Measurements from ENCODE around the gene MIA2. TPM values are rescaled to one million over a fixed set of nuclear protein-coding genes. Genes with fewer than 3 reads are reported as not detected.
"Not testable (repeated sequence)": the region's sequence is repeated elsewhere in the genome, so short reads cannot be mapped to it uniquely, and the experiment has no call there.

The MIA2 gene
- total and polyA plus RNA-seq, 3 experiments from 2014 or later, result 19.5 to 27.8 (median 21.0) TPM

DNA sequence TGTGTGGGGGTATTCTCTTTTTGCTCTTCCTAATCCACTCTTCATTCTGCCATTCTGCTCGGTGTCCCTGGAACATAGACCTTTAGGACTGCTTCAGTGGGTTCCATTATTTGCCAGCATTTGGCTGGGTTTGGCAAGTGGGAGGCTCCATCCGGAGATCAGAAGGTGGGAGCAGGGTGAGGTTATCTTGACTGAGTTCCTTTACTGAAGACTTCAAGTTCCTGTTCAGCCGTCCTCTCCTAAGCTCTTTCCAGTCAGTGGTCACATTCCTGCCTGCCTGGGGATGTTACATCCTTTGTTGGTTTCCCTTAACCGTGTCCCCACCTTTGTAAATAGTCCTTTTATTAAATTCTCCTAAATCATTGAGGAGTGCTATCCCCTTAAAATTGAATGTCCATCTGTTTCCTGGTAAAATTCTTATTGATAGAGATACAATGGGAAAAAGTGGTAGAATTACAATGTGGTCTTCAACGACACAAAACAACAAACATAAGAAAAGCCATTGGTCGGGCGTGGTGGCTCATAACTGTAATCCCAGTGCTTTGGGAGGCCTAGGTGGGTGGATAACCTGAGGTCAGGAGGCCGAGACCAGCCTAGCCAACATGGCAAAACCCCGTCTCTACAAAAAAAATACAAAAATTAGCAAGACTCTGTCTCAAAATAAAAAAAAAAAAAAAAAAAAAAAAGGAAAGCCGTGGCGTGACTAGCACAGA lies 5.0 kb upstream of the MIA2 start:
- Histone ChIP-seq H3K27me3 (ENCODE audit: insufficient read depth, low read length, poor library complexity, severe bottlenecking) (no peaks in the 10 kb centered on the region), H3K9me3 (ENCODE audit: low read length) (no peaks in the 10 kb centered on the region), H3K4me3 (ENCODE audit: low read length) (no peak overlapping the region), H3K4me1 (ENCODE audit: insufficient read depth, low read length) (peaks cover 23% of the 10 kb centered on the region), H3K27ac (ENCODE audit: low read depth, low read length) (peak overlapping the region; percentile 18), H3K36me3 (ENCODE audit: insufficient read depth, low read length) (no peaks in the 10 kb centered on the region)
- no peaks in the 10 kb centered on the region for H3K27me3 Mint-ChIP-seq
- no peak for DNase-seq
- no peaks in the 10 kb centered on the region for H3K36me3 Mint-ChIP-seq
- peak overlapping the region; percentile 8 to 65 (median 47) for H3K4me3 Mint-ChIP-seq
- H3K27ac Mint-ChIP-seq, result peak overlapping the region; percentile 77 to 98 (median 92)
- H3K4me1 Mint-ChIP-seq, result peaks cover 40 to 47% (median 47%) of the 10 kb centered on the region in 3 donors
- ChIA-PET POLR2A (interaction anchor here (0.8 to 3.6 kb wide), 4 partner anchors 38 to 203 kb away, joined by 6 to 18 read pairs (median 10); partner anchors contain the start of genes FBXO33, PNN and TRAPPC6B), CTCF (interaction anchor here (0.7 to 2.0 kb wide), 3 partner anchors 40 to 203 kb away, joined by 3 to 6 read pairs (median 5); no protein-coding TSS in a partner anchor)
- H3K9me3 Mint-ChIP-seq, result no peaks in the 10 kb centered on the region

DNA sequence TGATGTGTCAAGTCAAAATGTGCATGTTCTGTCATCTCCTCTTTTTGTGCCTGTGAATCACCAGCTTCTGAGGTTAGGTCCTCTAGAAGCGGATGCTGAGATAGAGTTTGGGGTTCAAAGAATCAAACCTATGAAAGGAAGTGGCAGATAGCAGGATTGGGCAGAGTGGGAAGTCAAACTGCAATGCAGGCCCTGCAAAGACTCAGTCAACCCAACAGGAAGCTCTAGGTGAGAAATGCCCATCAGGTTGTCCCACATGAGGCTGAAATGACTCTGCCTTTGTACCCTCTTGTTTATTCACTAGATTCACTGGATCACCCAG lies 4.5 kb upstream of the MIA2 start:
- peak in 4 of 5 donors; percentile 38 to 77 (median 56) for DNase-seq
- no peaks in the 10 kb centered on the region for H3K36me3 ChIP-seq (ENCODE audit: insufficient read depth, low read length)
- Mint-ChIP-seq H3K9me3 (no peaks in the 10 kb centered on the region), H3K4me1 (peaks cover 44 to 52% (median 50%) of the 10 kb centered on the region in 3 donors), H3K36me3 (no peaks in the 10 kb centered on the region), H3K27me3 (no peaks in the 10 kb centered on the region), H3K4me3 (peak overlapping the region; percentile 8 to 65 (median 38)), H3K27ac (peak overlapping the region; percentile 77 to 98 (median 92))
- H3K27me3 ChIP-seq (ENCODE audit: insufficient read depth, low read length, poor library complexity, severe bottlenecking), result no peaks in the 10 kb centered on the region
- H3K9me3 ChIP-seq (ENCODE audit: low read length), result no peaks in the 10 kb centered on the region
- CTCF ChIA-PET, result interaction anchor here (0.7 to 2.0 kb wide), 3 partner anchors 39 to 202 kb away, joined by 3 to 6 read pairs (median 5); no protein-coding TSS in a partner anchor
- H3K4me1 ChIP-seq (ENCODE audit: insufficient read depth, low read length), result peaks cover 23% of the 10 kb centered on the region
- POLR2A ChIA-PET, result interaction anchor here (0.8 to 3.6 kb wide), 4 partner anchors 37 to 203 kb away, joined by 6 to 18 read pairs (median 10); partner anchors contain the start of genes FBXO33, PNN and TRAPPC6B
- peak overlapping the region; percentile 35 for H3K27ac ChIP-seq (ENCODE audit: low read depth, low read length)
- no peak overlapping the region for H3K4me3 ChIP-seq (ENCODE audit: low read length)

DNA sequence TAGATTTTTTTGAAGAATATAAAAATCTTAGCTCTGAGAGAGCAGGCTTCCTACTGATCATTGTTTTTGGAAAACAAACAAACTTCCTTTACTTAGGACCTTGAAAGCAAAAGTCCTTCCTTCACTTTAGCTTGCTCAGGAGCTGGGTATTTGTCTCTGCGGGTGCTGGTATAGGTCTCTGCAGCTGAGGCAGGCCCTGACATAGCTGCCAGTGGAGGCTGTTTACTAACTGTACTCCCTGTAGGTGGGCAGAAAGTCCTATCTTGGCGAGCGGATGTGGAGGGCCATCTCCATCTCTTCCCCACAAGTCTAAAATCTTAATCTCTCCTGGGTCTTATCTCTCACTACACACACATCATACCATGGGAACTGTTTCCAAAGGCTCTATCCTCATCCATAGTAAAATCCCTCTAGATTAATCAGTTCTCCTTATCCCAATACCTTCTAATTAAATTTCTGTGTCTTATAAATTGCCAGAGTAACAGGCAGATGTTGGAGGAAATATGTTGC lies 4.1 kb upstream of the MIA2 start:
- ChIA-PET POLR2A (interaction anchor here (0.8 to 3.6 kb wide), 4 partner anchors 37 to 202 kb away, joined by 6 to 18 read pairs (median 10); partner anchors contain the start of genes FBXO33, PNN and TRAPPC6B), CTCF (interaction anchor here (0.7 to 2.0 kb wide), 3 partner anchors 39 to 202 kb away, joined by 3 to 6 read pairs (median 5); no protein-coding TSS in a partner anchor)
- Mint-ChIP-seq H3K4me3 (peak overlapping the region in 4 of 7 donors; percentile 7 to 59 (median 16)), H3K4me1 (peaks cover 44 to 53% (median 52%) of the 10 kb centered on the region in 3 donors), H3K27ac (peak overlapping the region; percentile 77 to 98 (median 90)), H3K36me3 (no peaks in the 10 kb centered on the region), H3K27me3 (no peaks in the 10 kb centered on the region), H3K9me3 (no peaks in the 10 kb centered on the region)
- H3K9me3 ChIP-seq (ENCODE audit: low read length), result no peaks in the 10 kb centered on the region
- peak overlapping the region; percentile 35 for H3K27ac ChIP-seq (ENCODE audit: low read depth, low read length)
- peaks cover 23% of the 10 kb centered on the region for H3K4me1 ChIP-seq (ENCODE audit: insufficient read depth, low read length)
- no peaks in the 10 kb centered on the region for H3K36me3 ChIP-seq (ENCODE audit: insufficient read depth, low read length)
- no peaks in the 10 kb centered on the region for H3K27me3 ChIP-seq (ENCODE audit: insufficient read depth, low read length, poor library complexity, severe bottlenecking)
- no peak overlapping the region for H3K4me3 ChIP-seq (ENCODE audit: low read length)
- DNase-seq, result peak in 1 of 5 donors; percentile 49

DNA sequence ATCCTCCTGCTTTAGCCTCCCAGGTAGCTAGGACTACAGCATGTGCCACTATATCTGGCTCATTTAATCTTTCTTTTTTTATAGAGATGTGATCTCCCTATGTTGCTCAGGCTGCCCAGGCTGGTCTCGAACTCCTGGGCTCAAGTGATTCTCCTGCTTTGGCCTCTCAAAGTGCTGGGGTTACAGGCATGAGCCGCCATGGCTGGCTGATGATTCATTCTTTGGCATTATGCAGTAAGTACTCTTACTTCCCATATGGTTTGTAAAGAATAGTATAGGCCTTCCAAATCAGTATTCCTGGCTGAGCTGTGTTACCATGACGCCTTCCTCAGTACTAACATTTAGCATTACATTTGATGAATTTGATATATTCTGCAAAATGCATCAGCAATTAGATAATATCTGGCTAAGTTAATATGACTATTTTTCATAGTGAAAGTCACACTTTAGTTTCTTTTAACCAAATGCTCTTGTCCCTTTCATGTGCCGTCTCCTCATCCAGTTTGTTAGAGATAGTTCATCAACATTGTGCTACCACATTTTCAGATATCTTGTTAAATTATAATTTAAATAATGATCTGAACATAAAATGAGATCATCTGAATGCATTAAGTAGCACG lies 3.2 kb upstream of the MIA2 start:
- H3K36me3 ChIP-seq (ENCODE audit: insufficient read depth, low read length), result no peaks in the 10 kb centered on the region
- H3K4me1 ChIP-seq (ENCODE audit: insufficient read depth, low read length), result peaks cover 23% of the 10 kb centered on the region
- H3K4me1 Mint-ChIP-seq, result peaks cover 44 to 53% (median 52%) of the 10 kb centered on the region in 3 donors
- no peaks in the 10 kb centered on the region for H3K27me3 ChIP-seq (ENCODE audit: insufficient read depth, low read length, poor library complexity, severe bottlenecking)
- no peaks in the 10 kb centered on the region for H3K9me3 ChIP-seq (ENCODE audit: low read length)
- H3K4me3 Mint-ChIP-seq, result no peak overlapping the region
- no peaks in the 10 kb centered on the region for H3K27me3 Mint-ChIP-seq
- H3K4me3 ChIP-seq (ENCODE audit: low read length), result no peak overlapping the region
- no peaks in the 10 kb centered on the region for H3K36me3 Mint-ChIP-seq
- ChIA-PET CTCF (interaction anchor here (0.7 to 2.0 kb wide), 4 partner anchors 37 to 201 kb away, joined by 3 to 8 read pairs (median 4); no protein-coding TSS in a partner anchor), POLR2A (interaction anchor here (3.6 kb wide), 1 partner anchor 201 kb away, joined by 18 read pairs; the partner anchor contains the start of gene FBXO33)
- no peaks in the 10 kb centered on the region for H3K9me3 Mint-ChIP-seq
- DNase-seq, result no peak
- H3K27ac ChIP-seq (ENCODE audit: low read depth, low read length), result no peak overlapping the region
- H3K27ac Mint-ChIP-seq, result peak overlapping the region; percentile 7 to 86 (median 80)

DNA sequence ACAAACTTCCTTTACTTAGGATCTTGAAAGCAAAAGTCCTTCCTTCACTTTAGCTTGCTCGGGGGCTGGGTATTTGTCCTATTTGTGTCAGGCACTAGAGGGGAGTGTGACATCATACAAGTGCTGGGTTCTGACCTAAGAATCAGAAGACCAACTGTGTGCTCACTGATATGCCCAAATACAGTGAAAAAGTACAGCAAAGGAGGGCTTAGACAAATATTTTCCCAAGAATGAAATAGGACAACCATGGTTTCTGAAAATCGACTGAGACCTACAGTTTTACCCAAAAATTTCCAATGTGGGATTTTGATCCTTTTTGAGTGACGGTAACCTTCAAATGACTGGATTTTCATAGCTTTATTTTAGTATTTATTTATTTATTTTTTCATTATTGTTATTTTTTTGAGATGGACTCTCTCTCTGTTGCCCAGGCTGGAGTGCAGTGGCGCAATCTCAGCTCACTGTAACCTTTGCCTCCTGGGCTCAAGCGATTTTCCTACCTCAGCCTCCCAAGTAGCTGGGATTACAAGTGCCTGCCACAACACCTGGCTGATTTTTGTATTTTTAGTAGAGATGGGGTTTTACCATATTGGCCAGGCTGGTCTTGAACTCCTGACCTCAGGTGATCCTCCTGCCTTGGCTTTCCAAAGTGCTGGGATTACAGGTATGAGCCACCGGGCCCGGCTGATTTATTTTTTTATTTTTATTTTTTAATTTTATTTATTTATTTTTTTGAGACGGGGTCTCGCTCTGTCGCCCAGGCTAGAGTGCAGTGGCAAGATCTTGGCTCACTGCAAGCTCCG lies 1.8 kb upstream of the MIA2 start:
- H3K9me3 ChIP-seq (ENCODE audit: low read length); H3K27ac ChIP-seq (ENCODE audit: low read depth, low read length); H3K27me3 Mint-ChIP-seq; H3K4me3 ChIP-seq (ENCODE audit: low read length); H3K36me3 Mint-ChIP-seq; H3K27me3 ChIP-seq (ENCODE audit: insufficient read depth, low read length, poor library complexity, severe bottlenecking); H3K36me3 ChIP-seq (ENCODE audit: insufficient read depth, low read length); H3K9me3 Mint-ChIP-seq: not testable (repeated sequence)
- Mint-ChIP-seq H3K4me3 (peak overlapping the region in 1 of 7 donors; percentile 35), H3K27ac (peak overlapping the region in 7 of 8 donors; percentile 19 to 71 (median 55)), H3K4me1 (peaks cover 44 to 58% (median 52%) of the 10 kb centered on the region in 3 donors)
- DNase-seq, result peak in 4 of 5 donors; percentile 6 to 64 (median 24)
- H3K4me1 ChIP-seq (ENCODE audit: insufficient read depth, low read length), result peaks cover 23% of the 10 kb centered on the region
- POLR2A ChIA-PET, result interaction anchor here (3.6 kb wide), 1 partner anchor 200 kb away, joined by 18 read pairs; the partner anchor contains the start of gene FBXO33
- CTCF ChIA-PET, result interaction anchor here (0.8 to 1.7 kb wide), 12 partner anchors 9 to 200 kb away, joined by 3 to 8 read pairs (median 4); partner anchors contain the start of genes FBXO33 and TRAPPC6B

DNA sequence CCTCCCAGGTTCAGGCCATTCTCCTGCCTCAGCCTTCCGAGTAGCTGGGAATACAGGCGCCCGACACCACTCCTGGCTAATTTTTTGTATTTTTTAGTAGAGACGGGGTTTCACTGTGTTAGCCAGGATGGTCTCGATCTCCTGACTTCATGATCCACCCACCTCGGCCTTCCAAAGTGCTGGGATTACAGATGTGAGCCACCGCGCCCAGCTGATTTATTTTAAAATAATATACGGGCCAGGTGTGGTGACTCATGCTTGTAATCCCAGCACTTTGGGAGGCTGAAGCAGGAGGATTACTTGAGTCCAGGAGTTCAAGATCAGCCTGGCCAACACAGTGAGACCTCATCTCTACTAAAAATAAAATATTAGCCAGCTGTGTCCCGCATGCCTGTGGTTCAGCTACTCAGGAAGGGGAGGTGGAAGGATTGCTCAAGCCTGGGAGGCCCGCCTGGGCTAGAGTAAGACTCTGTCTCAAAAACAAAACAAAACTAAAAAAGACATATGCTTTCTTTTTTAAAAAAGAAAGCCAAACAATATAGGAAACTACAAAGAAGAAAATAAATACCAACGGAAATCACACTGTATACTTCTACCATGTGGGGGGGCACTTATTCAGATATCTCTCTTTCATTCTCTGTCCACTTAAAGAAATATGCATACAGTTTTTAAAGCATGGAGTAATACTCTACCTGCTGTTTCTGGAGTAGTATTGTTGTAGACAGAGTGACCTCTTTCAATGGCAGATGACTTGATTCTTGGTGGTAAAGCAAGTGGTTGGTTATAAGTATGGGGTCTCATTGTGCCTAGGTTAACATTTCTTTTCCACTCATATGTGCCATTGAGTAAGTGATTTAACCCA lies 930 bp upstream of the MIA2 start:
- peaks cover 22% of the 10 kb centered on the region for H3K4me1 ChIP-seq (ENCODE audit: insufficient read depth, low read length)
- H3K27ac Mint-ChIP-seq, result peak overlapping the region; percentile 35 to 93 (median 74)
- H3K27me3 Mint-ChIP-seq, result no peaks in the 10 kb centered on the region
- H3K4me1 Mint-ChIP-seq, result peaks cover 42 to 57% (median 51%) of the 10 kb centered on the region in 3 donors
- ChIA-PET POLR2A (no interaction called here), CTCF (interaction anchor here (1.0 to 1.7 kb wide), 9 partner anchors 9 to 199 kb away, joined by 3 to 8 read pairs (median 4); partner anchors contain the start of genes FBXO33 and TRAPPC6B)
- no peaks in the 10 kb centered on the region for H3K9me3 ChIP-seq (ENCODE audit: low read length)
- peak overlapping the region in 5 of 7 donors; percentile 1 to 69 (median 60) for H3K4me3 Mint-ChIP-seq
- no peaks in the 10 kb centered on the region for H3K9me3 Mint-ChIP-seq
- H3K4me3 ChIP-seq (ENCODE audit: low read length), result no peak overlapping the region
- H3K36me3 Mint-ChIP-seq, result no peaks in the 10 kb centered on the region
- DNase-seq, result peak in 1 of 5 donors; percentile 32
- no peak overlapping the region for H3K27ac ChIP-seq (ENCODE audit: low read depth, low read length)
- H3K36me3 ChIP-seq (ENCODE audit: insufficient read depth, low read length), result no peaks in the 10 kb centered on the region
- H3K27me3 ChIP-seq (ENCODE audit: insufficient read depth, low read length, poor library complexity, severe bottlenecking), result no peaks in the 10 kb centered on the region

Data from CD8-positive, alpha-beta memory T cell (primary cell).